VCaP (cell line): Measurements from ENCODE around the gene AMIGO3.
A peak's percentile ranks its signal among the peaks of the same experiment; 100 is the strongest.

Experiments
- H3K27ac ChIP-seq: fragments of 450-650 bp; 2 replicates; pipeline ENCODE4 v1.5.1; 2017
- TF ChIP-seq, protein P1 (sequence below): fragments of 450-650 bp; conservative IDR thresholded peaks from 2 replicates; pipeline ENCODE4 v1.5.1; 2017; ENCODE audit warnings: mild to moderate bottlenecking, moderate library complexity

The AMIGO3 gene

DNA sequence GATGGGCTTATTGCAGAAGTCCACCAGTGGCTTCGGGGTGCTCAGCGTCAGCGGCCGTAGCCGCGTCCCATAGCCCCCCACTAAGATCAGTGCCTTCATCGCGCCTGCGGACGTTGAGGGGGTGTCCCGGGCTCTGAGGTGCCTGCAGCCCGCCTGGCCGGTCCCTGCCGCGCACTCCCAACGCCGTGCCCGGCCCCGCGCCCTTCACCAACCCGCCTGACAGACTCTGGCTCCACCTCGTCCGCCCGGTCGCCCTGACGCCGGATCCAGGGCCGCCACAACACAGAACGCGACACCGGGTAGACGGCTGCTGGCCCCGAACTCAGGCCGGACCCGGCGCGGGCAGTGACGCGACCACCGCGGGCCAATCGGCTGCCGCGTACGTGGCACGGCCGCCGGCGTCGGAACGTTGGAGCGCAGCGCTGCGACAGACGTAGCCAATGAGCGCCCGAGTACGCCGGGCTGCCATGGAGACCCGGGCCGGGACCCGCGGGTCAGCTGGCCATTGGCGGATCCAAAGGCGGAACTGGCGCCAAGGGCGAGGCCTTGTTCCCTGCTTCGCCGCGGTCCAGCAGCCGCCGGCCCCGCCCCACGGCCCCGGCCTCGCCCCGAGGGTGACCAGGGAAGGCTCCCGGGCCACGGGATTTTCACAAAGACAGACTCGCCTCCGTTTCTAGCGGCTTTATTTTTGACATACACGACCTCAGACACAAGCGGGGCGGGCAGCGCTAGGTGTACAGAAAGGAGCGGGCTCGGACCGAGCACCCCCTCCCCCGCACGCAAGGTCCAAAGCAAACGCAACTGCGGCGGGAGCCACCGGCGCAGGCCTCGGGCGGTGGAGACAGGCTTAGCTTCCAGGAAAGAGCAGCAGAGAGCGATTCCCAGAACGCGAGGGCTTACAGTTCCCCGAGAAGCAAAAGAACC, 4.4 kb upstream of the AMIGO3 start, which contains the start of gene GMPPB:
TSS of gene GMPPB (minus strand) at position 324 of the 924 bp plus-strand sequence. CDS start at position 99, 225 bp downstream.
- peak within 1 kb of the TSS; percentile 93 for H3K27ac ChIP-seq
- TF ChIP-seq, protein P1, sequence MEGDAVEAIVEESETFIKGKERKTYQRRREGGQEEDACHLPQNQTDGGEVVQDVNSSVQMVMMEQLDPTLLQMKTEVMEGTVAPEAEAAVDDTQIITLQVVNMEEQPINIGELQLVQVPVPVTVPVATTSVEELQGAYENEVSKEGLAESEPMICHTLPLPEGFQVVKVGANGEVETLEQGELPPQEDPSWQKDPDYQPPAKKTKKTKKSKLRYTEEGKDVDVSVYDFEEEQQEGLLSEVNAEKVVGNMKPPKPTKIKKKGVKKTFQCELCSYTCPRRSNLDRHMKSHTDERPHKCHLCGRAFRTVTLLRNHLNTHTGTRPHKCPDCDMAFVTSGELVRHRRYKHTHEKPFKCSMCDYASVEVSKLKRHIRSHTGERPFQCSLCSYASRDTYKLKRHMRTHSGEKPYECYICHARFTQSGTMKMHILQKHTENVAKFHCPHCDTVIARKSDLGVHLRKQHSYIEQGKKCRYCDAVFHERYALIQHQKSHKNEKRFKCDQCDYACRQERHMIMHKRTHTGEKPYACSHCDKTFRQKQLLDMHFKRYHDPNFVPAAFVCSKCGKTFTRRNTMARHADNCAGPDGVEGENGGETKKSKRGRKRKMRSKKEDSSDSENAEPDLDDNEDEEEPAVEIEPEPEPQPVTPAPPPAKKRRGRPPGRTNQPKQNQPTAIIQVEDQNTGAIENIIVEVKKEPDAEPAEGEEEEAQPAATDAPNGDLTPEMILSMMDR = no peak

DNA sequence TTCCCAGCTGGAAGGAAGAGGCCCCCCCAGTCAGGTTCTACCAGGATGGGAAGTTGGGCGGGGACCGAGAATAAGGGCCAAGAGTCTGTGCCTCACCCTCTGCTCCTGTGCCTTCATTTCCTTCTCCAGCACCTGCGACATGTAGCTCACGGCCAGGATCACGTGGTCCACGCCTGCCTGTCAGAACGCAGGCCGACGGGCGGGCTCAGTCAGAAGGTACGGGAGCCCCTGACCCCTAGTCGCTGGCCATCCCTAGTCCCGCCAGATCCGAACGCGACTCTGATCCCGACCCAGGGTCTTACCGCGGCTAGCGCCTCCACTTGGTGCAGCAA, 3.8 kb upstream of the AMIGO3 start:
- TF ChIP-seq, protein P1 = no peak
- peak overlapping the region; percentile 93 for H3K27ac ChIP-seq

DNA sequence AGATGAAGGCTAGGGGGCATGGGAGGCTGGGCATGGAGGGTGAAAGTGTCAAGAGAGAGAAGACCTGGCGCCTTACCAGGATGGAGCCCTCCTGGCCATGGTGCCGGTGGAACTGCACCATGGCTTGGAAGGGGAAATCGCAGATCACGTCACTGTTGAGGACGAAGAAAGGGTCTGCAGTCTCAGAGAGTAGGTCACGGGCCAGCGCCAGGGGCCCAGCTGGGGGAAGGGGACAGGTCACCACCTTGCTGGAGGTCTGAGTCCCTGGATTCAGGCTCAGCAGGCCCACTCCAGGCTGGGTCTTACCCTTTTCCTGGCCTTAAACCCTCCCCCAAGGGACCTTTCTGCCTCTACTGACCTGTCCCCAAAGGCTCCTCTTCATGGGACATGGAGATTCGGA, 3.4 kb upstream of the AMIGO3 start:
- TF ChIP-seq, protein P1 = no peak
- peak overlapping the region; percentile 93 for H3K27ac ChIP-seq

DNA sequence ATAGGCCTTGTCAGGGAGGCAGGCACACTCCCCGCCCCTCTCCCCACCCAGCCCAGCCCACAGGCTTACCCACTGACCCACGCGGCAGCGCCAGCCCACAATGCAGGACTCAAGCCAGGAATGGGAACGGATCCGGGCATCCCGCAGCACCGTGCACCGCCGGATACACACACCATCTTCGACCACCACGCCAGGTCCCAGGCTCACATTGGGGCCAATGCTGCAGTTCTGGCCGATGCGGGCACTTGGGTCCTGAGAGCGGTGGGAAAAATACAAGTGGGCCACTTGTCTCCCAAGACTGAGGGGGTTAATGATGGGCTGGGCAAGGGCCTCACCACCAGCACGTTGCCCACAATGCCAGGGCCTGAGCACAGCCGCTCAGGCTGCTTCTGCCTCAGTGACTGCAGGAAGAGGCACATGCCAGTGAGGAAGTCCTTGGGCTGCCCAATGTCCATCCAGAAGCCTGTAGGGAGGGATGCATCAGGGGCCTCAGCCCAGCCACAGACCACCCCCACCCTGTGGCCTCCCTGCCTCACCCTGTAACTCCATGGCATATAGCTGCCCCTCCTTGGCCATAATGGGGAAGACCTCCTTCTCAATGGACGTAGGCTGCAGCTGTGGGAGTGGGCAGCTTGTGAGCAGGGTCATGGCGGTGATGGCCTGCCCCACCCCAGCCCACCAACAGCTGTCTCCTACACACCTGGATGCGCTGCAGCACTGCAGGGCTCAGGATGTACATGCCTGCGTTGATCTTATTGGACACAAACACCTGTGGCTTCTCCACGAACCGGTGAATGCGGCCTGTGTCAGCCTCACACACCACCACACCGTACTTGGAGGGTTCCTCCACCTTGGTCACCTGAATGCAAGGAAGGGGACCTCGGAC, 2.7 kb upstream of the AMIGO3 start:
- TF ChIP-seq, protein P1 = no peak
- peak overlapping the region; percentile 93 for H3K27ac ChIP-seq

DNA sequence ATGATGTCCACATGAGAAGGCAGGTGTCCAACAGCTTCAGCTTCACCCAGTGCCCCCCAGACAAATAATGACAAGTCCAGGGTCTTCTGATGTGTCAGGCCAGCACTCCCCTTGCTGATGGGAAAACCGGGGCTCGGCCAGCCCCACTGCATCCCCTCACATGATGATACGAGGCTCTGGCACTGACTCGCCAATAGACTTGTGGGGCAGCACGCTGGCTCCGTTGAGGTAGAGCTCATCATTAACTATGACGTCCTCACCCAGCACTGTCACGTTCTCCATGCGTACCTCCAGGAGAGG, 2.1 kb upstream of the AMIGO3 start:
- no peak overlapping the region for H3K27ac ChIP-seq
- TF ChIP-seq, protein P1 = no peak

DNA sequence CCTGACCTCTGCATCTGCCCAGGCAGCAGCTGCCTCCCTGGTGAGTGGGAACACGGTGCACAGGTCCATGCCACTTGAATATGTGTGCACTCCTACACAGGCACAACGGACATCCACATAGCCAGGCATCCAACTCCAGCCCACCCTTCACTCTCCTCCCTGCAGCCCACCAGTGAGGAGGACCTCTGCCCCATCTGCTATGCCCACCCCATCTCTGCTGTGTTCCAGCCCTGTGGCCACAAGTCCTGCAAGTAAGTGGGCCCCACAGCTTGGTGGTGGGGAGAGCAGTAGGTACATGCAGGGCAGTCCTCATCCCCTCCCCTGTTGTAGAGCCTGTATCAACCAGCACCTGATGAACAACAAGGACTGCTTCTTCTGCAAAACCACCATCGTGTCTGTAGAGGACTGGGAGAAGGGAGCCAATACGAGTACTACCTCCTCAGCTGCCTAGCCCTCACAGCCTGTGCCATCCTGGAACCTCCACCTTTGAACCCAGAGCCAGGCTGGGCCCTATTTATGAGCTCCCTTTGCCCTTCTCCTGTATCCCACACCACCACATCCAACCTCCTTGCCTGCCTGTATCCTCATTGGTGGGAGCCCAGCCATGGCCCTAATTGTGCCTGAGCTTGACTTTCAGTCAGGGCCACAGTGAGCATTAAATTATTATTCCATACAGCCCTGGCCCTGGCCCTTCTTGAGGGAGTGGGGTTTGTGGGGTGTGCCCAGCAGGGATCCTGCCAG, 1.5 kb upstream of the AMIGO3 start:
- TF ChIP-seq, protein P1 = no peak
- H3K27ac ChIP-seq = no peak overlapping the region

DNA sequence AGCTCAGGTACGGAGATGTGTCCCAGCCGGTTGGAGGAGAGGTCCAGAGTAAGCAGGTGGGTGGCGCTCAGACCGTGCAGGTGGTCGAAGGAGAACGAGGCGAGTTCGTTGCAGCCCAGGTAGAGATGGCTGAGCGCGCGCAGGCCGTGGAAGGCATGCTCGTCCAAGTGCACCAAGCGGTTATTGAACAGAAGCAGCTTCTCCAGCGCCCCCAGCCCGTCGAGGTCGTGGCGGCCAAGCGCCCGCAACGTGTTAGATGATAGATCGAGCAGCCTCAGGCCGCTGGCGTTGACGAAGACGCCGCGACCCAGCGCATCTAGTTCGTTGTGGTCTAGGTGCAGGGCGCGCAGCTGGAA, 648 bp downstream of the AMIGO3 start:
- TF ChIP-seq, protein P1 = no peak
- peak overlapping the region; percentile 52 for H3K27ac ChIP-seq
